Hematopoietic multipotent progenitor cell treated with erythropoietin and hydrocortisone succinate and interleukin-3 and kit ligand, for 15 days (in vitro differentiated cells): ENCODE measurements around the gene ZSCAN30.

ENCODE experiments used
- DNase-seq: peaks from one replicate; pipeline ENCODE4 v3.0.0-alpha.2; 2015; ENCODE audit warnings: low spot score

The ZSCAN30 gene

GRCh38 chr18:35290094-35290735 is at the start of gene ZSCAN30:
Gene ZSCAN30 (minus strand): TSS chr18:35290229. CDS start chr18:35264352, 25,877 bp downstream.
- DNase-seq, result peak; percentile 95

- DNase-seq, result no peak
Observed at GRCh38 chr18:35337286-35337685, 47.3 kb upstream of the ZSCAN30 start.

- no peak for DNase-seq
Observed at GRCh38 chr18:35335866-35336265, 45.8 kb upstream of the ZSCAN30 start.

GRCh38 chr18:35334821-35335220 is 44.8 kb upstream of the ZSCAN30 start:
- DNase-seq, result no peak

- DNase-seq, result peak; percentile 54
Observed at GRCh38 chr18:35334212-35334611, 44.2 kb upstream of the ZSCAN30 start.

GRCh38 chr18:35331367-35332087 is 41.5 kb upstream of the ZSCAN30 start:
- DNase-seq, result no peak

GRCh38 chr18:35328868-35329267 is 38.8 kb upstream of the ZSCAN30 start:
- DNase-seq, result no peak

GRCh38 chr18:35326695-35327387 is 36.8 kb upstream of the ZSCAN30 start:
- DNase-seq, result no peak

GRCh38 chr18:35324926-35325655 is 35.1 kb upstream of the ZSCAN30 start:
- no peak for DNase-seq

- no peak for DNase-seq
Observed at GRCh38 chr18:35322486-35323458, 32.7 kb upstream of the ZSCAN30 start.

GRCh38 chr18:35311496-35311895 is 21.5 kb upstream of the ZSCAN30 start:
- DNase-seq, result no peak

GRCh38 chr18:35306588-35307250 is 16.7 kb upstream of the ZSCAN30 start:
- no peak for DNase-seq

- no peak for DNase-seq
Observed at GRCh38 chr18:35303610-35304009, 13.6 kb upstream of the ZSCAN30 start.

- DNase-seq, result no peak
Observed at GRCh38 chr18:35296060-35296459, 6.0 kb upstream of the ZSCAN30 start.

GRCh38 chr18:35291166-35291565 is 1.1 kb upstream of the ZSCAN30 start:
- no peak for DNase-seq

- DNase-seq, result no peak
Observed at GRCh38 chr18:35289727-35290093, 319 bp downstream of the ZSCAN30 start.

GRCh38 chr18:35289293-35289692 is 736 bp downstream of the ZSCAN30 start:
- no peak for DNase-seq

- DNase-seq, result no peak
Observed at GRCh38 chr18:35284841-35285240, 5.2 kb downstream of the ZSCAN30 start.

- DNase-seq, result no peak
Observed at GRCh38 chr18:35283923-35284794, 5.9 kb downstream of the ZSCAN30 start.

- no peak for DNase-seq
Observed at GRCh38 chr18:35282353-35282752, 7.7 kb downstream of the ZSCAN30 start.
